HG02678 (cell line): ENCODE data around the gene UGT2B11.
"Not testable (repeated sequence)": the region's sequence is repeated elsewhere in the genome, so short reads cannot be mapped to it uniquely, and the experiment has no call there.

ENCODE experiments used
- ATAC-seq: cut with Tn5 transposase; IDR thresholded peaks from one replicate; pipeline ENCODE4 v1.9.1; 2021; ENCODE audit warnings: mild to moderate bottlenecking, moderate library complexity; ENCODE audit not compliant: unreplicated experiment

Gene UGT2B11

GRCh38 chr4:69170233-69171134, 44.1 kb downstream of the UGT2B11 start:
- peak; percentile 85 for ATAC-seq

- ATAC-seq = not testable (repeated sequence)
These were observed 45.4 kb downstream of the UGT2B11 start for GRCh38 chr4:69169171-69169570.

GRCh38 chr4:69167300-69167699, 47.2 kb downstream of the UGT2B11 start:
- ATAC-seq = no peak

- not testable (repeated sequence) for ATAC-seq
These were observed 48.2 kb downstream of the UGT2B11 start for GRCh38 chr4:69166376-69166775.

GRCh38 chr4:69165707-69166106, 48.8 kb downstream of the UGT2B11 start:
- ATAC-seq = not testable (repeated sequence)

- ATAC-seq = no peak
These were observed 57.6 kb downstream of the UGT2B11 start for GRCh38 chr4:69156913-69157312.

- ATAC-seq = no peak
These were observed 60.5 kb downstream of the UGT2B11 start for GRCh38 chr4:69154021-69154420.
